Activated CD8-positive, alpha-beta memory T cell treated with anti-CD3 and anti-CD28 coated beads for 4 hours (primary cell): ENCODE results near the gene RBM38.

ENCODE experiments used
- DNase-seq, 2 donors: peaks; one replicate each; pipeline ENCODE4 v3.0.0-alpha.2; 2020; ENCODE audit warnings: low read depth in 2 of 2

The RBM38 gene

GRCh38 chr20:57391439-57392301, 474 bp downstream of the RBM38 start:
- DNase-seq, result no peak

GRCh38 chr20:57392512-57393271, 1.5 kb downstream of the RBM38 start:
- peak; percentile 52 to 62 for DNase-seq

DNA sequence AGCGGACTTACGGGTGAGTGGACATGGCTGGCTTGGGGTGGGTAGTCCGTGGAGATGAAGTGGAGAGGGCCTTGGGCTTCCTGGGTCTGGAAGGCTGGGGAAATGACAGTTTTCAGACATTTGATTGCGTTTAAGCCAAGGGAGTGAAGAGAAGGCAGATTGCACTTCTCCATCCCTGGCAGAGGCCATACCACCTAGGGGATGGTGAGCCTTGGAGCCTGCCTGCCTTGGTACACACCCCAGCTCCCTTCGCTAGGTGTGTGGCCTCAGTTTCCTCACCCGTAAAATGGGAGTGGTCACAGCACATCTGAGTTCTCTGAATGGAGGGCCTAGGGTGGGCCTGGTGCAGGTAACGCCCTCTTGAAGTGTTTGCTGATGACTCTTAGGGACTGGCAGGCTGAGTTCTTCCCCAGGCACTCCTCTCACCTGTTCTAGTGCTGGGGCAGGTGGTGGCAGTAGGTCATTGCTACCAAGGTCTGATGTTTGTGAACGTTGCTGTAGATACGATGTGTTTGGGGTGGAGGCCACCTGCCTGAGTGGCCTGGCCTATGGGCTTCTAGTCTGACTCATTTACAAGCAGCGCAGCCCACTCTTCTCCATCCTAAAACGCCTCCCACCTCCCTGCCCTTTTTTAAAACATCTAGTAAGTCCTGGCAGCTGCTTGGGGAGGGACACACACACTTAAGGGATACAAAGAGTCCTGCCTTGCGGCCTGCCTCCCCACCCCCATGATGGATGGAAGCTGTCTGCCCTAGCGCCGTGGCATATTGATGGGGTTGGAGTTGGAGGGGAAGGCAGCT, 2.3 kb downstream of the RBM38 start:
- no peak for DNase-seq

- DNase-seq, result no peak
Measured at GRCh38 chr20:57394121-57395082, 3.2 kb downstream of the RBM38 start.

GRCh38 chr20:57395111-57395966, 4.1 kb downstream of the RBM38 start:
- no peak for DNase-seq

GRCh38 chr20:57396212-57396983, 5.2 kb downstream of the RBM38 start:
- no peak for DNase-seq

DNA sequence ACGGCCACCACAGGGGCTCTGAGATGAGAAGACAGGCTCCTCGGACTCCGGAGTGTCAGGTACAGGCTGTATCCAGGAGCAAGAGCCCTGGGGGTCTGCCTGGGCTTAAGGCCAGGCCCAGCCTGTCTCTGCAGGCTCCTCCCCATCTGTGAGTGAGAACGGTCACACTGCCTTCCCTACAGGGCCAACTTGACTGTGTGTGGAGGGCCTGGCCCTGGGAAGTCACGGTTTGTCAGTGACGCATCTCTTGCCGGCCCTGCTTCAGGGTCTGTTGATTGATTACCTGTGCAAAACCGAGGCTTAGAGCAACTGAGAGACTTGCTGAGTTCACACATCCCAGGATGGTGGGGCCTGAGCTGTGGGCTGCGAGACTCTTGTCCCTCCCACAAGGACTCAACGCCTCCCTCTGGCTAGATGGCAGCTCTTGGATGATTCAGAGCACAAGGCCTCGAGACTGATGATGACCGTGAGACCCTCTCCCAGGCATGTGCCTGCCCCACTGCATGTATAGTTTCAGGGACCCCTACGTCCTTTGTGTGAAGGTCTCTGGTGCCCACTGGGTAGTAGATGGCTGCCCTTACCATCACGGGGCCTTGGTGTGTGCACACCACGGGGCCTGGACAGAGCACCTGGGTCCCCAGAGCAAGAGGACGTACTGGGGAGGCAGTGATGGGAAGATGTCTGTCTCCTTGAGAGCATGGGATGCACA, 5.9 kb downstream of the RBM38 start:
- no peak for DNase-seq

DNA sequence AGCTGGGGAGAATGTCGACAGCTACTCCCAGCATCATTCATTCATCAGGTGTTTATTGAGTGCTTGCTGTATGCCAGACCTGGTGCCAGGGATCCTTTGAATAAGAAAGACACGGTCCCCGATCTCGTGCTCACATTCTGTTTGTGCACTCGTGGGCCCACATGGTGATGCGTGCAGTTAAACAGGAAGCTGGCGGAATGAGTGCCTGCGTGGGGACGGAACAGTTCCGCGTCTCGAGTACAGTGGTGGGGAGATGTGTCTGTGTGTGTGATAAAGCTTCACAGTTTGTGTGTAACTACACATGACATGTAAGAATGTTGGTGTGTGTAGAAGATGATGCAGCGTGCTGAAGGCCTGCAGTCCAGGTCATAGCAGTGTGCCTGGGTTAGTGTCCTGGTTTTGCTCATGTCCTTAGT, 6.5 kb downstream of the RBM38 start:
- peak in 1 of 2 donors; percentile 42 for DNase-seq

DNA sequence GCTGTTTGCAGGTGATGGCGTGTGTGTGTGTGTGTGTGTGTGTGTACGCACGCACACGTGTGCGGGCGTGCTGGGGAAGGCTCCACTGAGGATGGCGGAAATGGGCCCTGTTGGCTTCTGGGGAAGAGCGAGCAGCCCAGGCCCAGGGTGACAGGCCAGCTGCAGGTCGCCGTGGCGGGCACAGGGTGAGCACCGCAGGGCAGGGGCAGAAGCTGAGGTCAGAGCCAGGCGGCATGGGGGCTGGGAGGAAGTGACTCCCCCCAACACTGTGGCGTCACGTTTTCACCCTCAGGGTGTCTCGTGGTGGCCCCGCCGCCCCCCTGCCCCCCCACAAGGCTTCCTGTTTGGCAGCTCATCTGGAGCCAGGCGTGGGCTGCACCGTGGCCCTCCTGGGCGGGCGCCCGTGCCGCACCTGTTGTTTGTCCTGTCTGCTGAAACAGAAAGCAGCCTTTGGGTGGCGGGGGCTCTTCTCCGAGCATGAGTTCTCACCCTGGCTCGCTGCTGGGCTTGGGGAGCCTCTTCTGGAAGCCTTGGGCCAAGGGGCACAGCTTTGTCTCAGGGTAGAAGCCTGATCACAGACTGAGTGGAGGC, 7.1 kb downstream of the RBM38 start:
- DNase-seq, result peak; percentile 83 to 87

DNA sequence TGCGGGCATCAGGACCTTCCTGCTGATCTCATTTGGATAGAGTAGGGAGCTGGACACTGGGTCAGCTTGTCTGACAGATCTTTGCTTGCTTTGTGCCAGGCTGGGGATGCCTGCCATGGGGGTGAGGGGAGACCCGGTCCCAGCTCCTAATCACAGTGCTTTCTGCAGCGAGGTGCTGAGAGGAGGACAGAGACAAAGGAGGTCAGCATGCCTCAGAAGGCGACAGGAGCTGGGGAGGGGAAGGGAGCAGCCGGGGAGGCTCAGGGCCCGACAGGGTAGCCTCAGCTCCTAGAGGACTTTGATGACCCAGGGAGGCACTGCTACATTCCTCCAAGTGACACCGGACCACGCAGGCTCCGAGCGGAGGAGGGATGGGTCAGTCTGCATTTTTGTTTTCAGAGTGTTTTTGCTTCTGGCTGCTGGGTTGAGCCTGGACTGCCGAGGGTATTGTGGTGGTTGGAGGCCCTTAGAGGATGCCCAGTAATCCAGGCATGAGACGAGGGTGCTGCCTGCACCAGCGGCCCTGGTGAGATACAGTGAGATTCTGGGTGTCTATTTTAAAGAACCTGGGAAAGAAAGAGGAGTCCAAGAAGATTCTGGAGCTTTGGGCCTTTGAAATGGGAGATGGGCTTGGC, 7.8 kb downstream of the RBM38 start:
- no peak for DNase-seq

GRCh38 chr20:57399587-57400155, 8.5 kb downstream of the RBM38 start:
- no peak for DNase-seq

DNA sequence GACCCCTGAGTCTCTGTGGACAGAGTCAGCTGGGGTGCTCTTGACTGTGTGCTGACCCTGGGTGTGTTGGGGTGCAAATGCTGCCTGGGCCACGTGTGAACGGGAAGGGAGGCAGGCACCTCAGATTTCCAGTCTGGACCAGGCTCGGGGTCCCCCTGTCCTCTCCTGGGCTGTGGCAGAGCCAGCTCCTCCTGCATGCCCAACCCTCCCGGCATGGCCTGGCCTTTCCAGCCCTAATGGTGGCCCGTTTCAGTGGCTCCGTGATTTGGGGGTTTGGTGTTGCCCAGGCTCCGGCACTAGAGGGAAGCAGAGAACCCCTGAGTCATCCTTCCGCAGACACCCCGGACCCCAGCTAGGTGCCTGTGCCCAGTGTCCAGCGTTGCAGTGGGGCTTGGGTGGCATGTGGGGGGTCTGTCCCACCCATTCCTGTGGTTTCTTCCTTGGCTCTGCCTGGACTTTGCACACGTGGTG, 9.1 kb downstream of the RBM38 start:
- DNase-seq, result no peak

- DNase-seq, result no peak
Measured at GRCh38 chr20:57400821-57401564, 9.8 kb downstream of the RBM38 start.

GRCh38 chr20:57401565-57401918, 10.3 kb downstream of the RBM38 start:
- no peak for DNase-seq

GRCh38 chr20:57402206-57403125, 11.3 kb downstream of the RBM38 start:
- no peak for DNase-seq
